Activated naive CD8-positive, alpha-beta T cell treated with anti-CD3 and anti-CD28 coated beads for 36 hours (primary cell): ENCODE results near the gene ANXA7. TPM values are rescaled to one million over a fixed set of nuclear protein-coding genes. Genes with fewer than 3 reads are reported as not detected.
"Not testable (repeated sequence)": the region's sequence is repeated elsewhere in the genome, so short reads cannot be mapped to it uniquely, and the experiment has no call there.

ENCODE experiments used
- DNase-seq: peaks from one replicate; pipeline ENCODE4 v3.0.0; 2021
- H3K27ac Mint-ChIP-seq: one replicate; pipeline ENCODE4 v1.8.0; 2022; ENCODE audit warnings: mild to moderate bottlenecking, moderate library complexity, mixed read lengths
- H3K27me3 Mint-ChIP-seq: one replicate; pipeline ENCODE4 v1.8.0; 2022; ENCODE audit warnings: mild to moderate bottlenecking, mixed read lengths
- H3K36me3 Mint-ChIP-seq: one replicate; pipeline ENCODE4 v1.8.0; 2021; ENCODE audit warnings: mild to moderate bottlenecking, mixed read lengths
- H3K4me1 Mint-ChIP-seq: one replicate; pipeline ENCODE4 v1.8.0; 2021; ENCODE audit warnings: mixed read lengths
- H3K4me3 Mint-ChIP-seq: one replicate; pipeline ENCODE4 v1.8.0; 2022; ENCODE audit warnings: mild to moderate bottlenecking, moderate library complexity, mixed read lengths
- H3K9me3 Mint-ChIP-seq: one replicate; pipeline ENCODE4 v1.8.0; 2022; ENCODE audit warnings: mixed read lengths
- total RNA-seq, 2 experiments: library from RNA; stranded (reverse); gene quantifications; one replicate each; pipeline ENCODE4 v1.2.3, GENCODE V29; 2021

ANXA7 gene
- total RNA-seq, 2 experiments from 2014 or later, result 120 to 126 TPM

DNA sequence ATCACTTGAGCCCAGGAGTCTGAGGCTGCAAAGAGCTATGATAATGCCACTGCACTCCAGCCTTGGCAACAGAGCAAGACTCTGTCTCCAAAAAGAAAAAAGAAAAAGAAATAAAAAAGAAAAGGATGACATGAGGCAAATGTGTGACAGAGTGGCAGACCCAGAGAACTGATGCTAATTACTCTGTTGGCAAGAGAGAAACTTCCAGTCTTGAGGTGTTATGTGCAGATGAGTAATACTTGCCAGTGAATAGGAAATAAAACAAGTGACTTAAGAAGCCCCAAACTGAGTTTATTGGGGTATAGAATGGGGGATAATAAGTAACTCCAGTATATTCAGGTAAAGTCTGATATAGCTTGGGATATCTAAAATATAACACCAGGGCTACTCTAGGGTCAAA lies 9.5 kb upstream of the ANXA7 start:
- Mint-ChIP-seq H3K36me3 (peaks cover 23% of the 10 kb centered on the region), H3K27me3 (no peaks in the 10 kb centered on the region), H3K4me3 (no peak overlapping the region), H3K27ac (peak overlapping the region; percentile 57), H3K4me1 (peaks cover 9% of the 10 kb centered on the region), H3K9me3 (no peaks in the 10 kb centered on the region)
- DNase-seq, result no peak

DNA sequence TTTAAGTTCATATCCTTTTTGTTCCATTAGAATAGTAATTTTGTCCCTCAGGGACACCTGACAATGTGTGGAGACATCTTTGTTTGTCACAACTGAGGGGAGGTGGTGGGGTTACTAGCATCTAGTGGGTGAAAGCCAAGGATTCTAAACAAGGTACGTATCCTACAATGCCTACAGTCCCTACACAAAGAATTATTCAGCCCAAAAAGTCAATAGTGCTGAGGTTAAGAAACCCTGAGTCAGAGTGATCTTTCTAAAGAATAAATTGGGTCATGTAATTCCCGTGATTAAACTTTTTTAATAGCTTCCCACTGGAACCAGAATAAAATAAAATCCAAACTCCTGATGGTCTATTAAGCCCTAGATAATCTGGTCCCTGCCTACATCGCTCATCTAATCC lies 2.7 kb upstream of the ANXA7 start:
- no peak overlapping the region for H3K4me3 Mint-ChIP-seq
- peaks cover 17% of the 10 kb centered on the region for H3K4me1 Mint-ChIP-seq
- peaks cover 9% of the 10 kb centered on the region for H3K36me3 Mint-ChIP-seq
- no peak for DNase-seq
- H3K9me3 Mint-ChIP-seq, result no peaks in the 10 kb centered on the region
- peaks cover 5% of the 10 kb centered on the region for H3K27me3 Mint-ChIP-seq
- no peak overlapping the region for H3K27ac Mint-ChIP-seq

DNA sequence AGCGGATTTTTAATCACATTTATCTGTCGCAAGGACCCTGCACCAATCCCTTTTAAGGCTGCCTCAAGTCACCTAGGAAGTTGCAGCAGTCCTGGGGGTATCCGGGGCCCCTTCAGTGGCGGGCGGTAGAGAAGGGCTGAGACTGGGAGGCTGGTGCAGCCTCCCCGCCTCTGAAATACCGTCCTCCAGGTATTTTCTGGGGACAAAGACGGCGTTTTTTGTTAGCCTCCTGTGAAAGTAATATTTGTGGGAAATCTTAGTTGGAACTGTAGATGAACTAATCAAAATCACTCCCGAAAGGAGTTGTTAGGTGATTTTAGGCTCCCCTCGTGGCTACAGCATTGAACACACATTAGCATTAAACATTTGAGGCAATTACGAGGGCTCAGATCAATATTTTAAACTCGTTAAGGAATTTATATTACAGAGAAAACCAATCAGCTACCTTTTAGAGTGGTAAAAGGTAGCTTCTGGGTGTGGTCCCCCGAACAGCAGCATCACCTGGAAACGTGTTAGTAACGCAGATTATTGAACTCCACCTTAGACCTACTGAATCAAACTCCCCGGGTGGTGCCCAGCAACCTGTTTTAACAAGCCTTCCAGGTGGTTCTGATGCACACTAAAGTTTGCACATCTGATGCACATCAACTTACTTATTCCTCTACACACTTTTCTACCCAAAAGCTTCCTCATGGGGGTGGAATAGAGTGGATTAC lies 530 bp upstream of the ANXA7 start:
- no peaks in the 10 kb centered on the region for H3K9me3 Mint-ChIP-seq
- peaks cover 22% of the 10 kb centered on the region for H3K36me3 Mint-ChIP-seq
- H3K4me3 Mint-ChIP-seq, result peak overlapping the region; percentile 86
- H3K27me3 Mint-ChIP-seq, result peaks cover 5% of the 10 kb centered on the region
- peak overlapping the region; percentile 79 for H3K27ac Mint-ChIP-seq
- peaks cover 31% of the 10 kb centered on the region for H3K4me1 Mint-ChIP-seq
- DNase-seq, result no peak

DNA sequence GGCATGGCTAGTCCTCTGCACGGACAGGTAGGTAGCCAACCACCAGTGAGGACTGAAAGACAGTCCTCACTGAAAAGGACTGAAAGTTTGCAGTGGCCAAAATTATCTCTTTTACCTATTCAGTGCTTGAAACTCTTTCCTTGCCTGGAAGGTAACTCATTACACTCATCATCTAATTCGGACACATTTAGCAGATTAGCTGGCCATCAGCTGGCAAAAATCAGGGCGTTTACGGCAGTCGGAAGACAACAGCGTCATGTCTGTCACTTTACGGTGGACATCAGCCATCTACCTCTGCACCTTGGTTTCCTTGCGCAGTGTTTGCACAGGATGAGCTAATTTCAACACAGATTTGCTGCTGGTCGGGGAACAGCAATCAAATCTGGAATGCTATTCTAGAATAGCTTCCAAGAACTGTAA lies 740 bp downstream of the ANXA7 start:
- Mint-ChIP-seq H3K4me1 (peaks cover 39% of the 10 kb centered on the region), H3K36me3 (peaks cover 23% of the 10 kb centered on the region), H3K27me3 (peaks cover 5% of the 10 kb centered on the region), H3K27ac (peak overlapping the region; percentile 87), H3K4me3 (peak overlapping the region; percentile 86), H3K9me3 (no peaks in the 10 kb centered on the region)
- peak; percentile 40 for DNase-seq

DNA sequence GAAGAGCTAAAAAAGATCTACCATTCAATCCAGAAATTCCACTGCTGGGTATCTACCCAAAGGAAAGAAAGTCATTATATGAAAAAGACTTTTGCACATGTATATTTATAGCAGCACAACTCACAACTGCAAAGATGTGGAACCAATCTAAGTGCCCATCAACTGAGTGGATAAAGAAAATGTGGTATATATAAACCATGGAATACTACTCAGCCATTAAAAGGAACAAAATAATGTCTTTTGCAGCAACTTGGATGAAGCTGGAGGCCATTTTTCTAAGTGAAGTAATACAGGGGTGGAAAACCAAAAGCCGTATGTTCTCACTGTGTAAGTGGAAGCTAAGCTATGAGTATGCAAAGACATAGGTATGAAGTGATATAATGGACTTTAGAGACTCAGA lies 3.0 kb downstream of the ANXA7 start:
- Mint-ChIP-seq H3K4me3 (no peak overlapping the region), H3K4me1 (peaks cover 50% of the 10 kb centered on the region)

DNA sequence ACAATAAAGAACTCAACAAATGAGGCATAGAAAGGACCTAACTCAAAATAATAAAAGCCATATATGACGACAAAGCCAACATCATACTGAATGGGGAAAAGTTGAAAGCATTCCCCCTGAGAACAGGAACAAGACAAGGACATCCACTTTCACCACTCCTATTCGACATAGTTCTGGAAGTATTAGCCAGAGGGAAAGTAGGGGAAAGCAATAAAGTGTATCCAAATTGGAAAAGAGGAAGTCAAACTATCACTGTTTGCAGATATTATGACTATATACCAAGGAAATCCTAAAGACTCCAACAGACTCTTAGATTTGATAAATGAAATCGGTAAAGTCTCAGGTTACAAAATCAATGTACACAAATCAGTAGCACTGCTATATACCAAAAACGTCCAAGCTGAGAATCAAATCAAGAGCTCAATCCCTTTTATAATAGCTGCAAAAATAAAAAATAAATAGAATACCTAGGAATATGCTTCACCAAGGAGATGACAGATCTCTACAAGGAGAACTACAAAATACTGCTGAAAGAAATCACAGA lies 4.8 kb downstream of the ANXA7 start:
- Mint-ChIP-seq H3K9me3 (no peaks in the 10 kb centered on the region), H3K27ac (no peak overlapping the region), H3K4me3 (no peak overlapping the region), H3K27me3 (no peaks in the 10 kb centered on the region), H3K36me3 (peaks cover 30% of the 10 kb centered on the region), H3K4me1 (peaks cover 49% of the 10 kb centered on the region)
- DNase-seq, result no peak

More for the DNA sequence above, 3.0 kb downstream of the ANXA7 start:
- Mint-ChIP-seq H3K36me3 (peaks cover 30% of the 10 kb centered on the region), H3K27me3 (peaks cover 5% of the 10 kb centered on the region), H3K27ac (no peak overlapping the region), H3K9me3 (no peaks in the 10 kb centered on the region)
- DNase-seq, result no peak

DNA sequence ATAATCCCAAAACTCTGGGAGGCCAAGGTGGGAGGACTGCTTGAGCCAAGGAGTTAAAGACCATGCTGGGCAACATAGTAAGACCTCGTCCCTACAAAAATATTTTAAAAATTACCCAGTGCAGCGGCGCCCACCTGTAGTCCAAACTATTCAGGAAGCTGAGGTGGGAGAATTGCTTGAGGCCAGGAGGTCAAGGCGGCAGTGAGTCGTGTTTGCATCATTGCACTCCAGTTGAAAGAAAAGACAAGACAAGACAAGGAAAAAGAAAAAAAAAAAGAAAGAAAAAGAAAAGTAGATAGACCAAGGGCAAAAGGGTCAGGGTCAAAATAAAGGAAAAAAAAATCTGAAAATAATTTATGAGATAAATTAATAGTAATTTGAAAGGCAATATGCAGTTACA lies 5.8 kb downstream of the ANXA7 start:
- Mint-ChIP-seq H3K36me3 (peaks cover 31% of the 10 kb centered on the region), H3K27ac (no peak overlapping the region), H3K27me3 (no peaks in the 10 kb centered on the region), H3K9me3 (no peaks in the 10 kb centered on the region), H3K4me3 (no peak overlapping the region), H3K4me1 (peaks cover 57% of the 10 kb centered on the region)
- DNase-seq, result no peak

DNA sequence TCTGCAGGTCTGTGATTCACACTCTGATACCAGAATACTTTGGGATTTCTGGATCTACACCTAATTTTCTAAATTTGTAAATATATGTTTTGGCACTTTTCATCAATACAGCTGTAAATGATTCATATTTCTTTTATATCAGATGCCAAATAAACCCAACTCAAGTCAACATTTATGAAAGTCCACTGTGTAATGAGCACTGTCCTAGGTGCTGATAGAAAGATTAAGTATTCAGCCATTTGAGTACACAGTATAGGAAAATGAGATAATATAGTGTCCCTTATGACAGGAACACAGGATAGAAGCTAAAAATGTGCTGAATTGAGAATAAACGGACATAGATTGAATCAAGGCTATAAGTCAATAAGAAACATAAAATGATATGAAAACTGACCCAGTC lies 6.4 kb downstream of the ANXA7 start:
- H3K4me1 Mint-ChIP-seq, result peaks cover 58% of the 10 kb centered on the region
- peaks cover 28% of the 10 kb centered on the region for H3K36me3 Mint-ChIP-seq
- no peak overlapping the region for H3K4me3 Mint-ChIP-seq
- no peaks in the 10 kb centered on the region for H3K27me3 Mint-ChIP-seq
- no peaks in the 10 kb centered on the region for H3K9me3 Mint-ChIP-seq
- DNase-seq, result no peak
- H3K27ac Mint-ChIP-seq, result no peak overlapping the region

DNA sequence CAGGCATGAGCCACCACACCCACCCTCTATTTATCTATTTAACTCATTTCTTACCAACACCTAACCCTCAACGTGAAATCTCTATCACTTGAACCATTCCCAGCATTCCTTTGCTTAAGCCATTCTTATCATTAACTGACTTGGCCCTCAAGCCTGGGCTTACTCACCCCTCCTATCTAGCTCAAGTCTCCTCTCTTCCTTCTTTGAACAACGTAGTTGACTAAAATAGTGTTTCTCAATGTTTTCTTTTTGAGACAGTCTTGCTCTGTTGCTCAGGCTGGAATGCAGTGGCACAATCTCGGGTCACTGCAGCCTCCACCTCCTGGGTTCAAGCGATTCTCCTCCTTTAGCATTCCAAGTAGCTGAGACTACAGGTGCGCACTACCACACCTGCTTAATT lies 7.0 kb downstream of the ANXA7 start:
- no peaks in the 10 kb centered on the region for H3K9me3 Mint-ChIP-seq
- H3K27ac Mint-ChIP-seq, result no peak overlapping the region
- peaks cover 25% of the 10 kb centered on the region for H3K36me3 Mint-ChIP-seq

DNA sequence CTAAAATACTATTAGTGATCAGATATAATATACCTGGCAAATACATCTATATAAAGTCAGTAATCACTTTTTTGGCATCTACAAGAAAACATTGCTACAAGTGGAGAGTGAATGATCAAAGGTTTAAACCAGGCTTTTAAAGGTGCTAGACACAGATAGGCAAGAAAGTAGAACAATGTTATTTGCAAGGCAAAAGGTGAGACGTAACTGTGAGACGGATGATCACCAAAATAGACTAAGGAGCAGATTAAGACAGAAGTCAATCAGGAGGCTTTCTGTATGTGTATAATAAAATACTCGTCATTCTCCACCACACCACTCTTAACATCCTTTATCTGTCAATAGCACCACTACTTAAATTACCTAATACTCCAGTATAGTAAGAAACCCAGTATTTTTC lies 8.3 kb downstream of the ANXA7 start:
- Mint-ChIP-seq H3K4me3 (no peak overlapping the region), H3K9me3 (no peaks in the 10 kb centered on the region), H3K36me3 (peaks cover 22% of the 10 kb centered on the region), H3K27me3 (no peaks in the 10 kb centered on the region), H3K4me1 (peaks cover 52% of the 10 kb centered on the region), H3K27ac (no peak overlapping the region)
- DNase-seq, result no peak

More for the DNA sequence above, 7.0 kb downstream of the ANXA7 start:
- Mint-ChIP-seq H3K4me3 (no peak overlapping the region), H3K4me1 (peaks cover 55% of the 10 kb centered on the region), H3K27me3 (no peaks in the 10 kb centered on the region)
- no peak for DNase-seq

DNA sequence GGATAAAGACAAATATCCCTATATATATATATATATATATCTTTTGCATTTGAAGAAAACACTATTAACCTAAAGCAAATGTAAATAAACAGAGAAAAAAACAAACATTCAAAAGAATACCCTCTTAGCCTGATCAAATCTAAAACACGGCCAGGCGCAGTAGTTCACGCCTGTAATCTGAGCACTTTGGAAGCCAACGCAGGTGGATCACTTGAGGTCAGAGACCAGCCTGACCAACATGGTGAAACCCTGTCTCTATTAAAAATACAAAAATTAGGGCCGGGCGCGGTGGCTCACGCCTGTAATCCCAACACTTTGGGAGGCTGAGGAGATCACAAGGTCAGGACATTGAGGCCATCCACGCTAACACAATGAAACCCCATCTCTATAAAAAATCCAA lies 9.2 kb downstream of the ANXA7 start:
- no peak for DNase-seq
- Mint-ChIP-seq H3K4me1 (peaks cover 45% of the 10 kb centered on the region), H3K36me3 (peaks cover 17% of the 10 kb centered on the region), H3K4me3 (no peak overlapping the region), H3K9me3 (no peaks in the 10 kb centered on the region), H3K27ac (no peak overlapping the region), H3K27me3 (no peaks in the 10 kb centered on the region)

DNA sequence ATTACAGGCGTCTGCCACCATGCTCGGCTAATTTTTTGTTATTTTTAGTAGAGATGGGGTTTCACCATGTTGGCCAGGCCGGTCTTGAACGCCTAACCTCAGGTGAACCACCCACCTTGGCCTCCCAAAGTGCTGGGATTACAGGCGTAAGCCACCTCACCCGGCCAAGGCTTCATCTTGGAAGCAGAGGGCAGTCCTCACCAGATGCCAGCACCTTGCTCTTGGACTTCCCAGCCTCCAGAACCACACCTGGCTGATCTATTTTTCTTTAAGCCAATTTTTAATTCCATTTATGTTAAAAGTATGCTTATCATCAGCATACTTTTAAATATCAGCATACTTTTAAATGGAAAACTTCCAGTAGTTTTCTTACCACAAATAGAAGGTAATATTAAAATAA lies 12.2 kb downstream of the ANXA7 start:
- Mint-ChIP-seq H3K4me1 (peaks cover 27% of the 10 kb centered on the region), H3K27me3 (no peaks in the 10 kb centered on the region), H3K4me3 (no peak overlapping the region), H3K36me3 (peaks cover 13% of the 10 kb centered on the region), H3K9me3 (no peaks in the 10 kb centered on the region), H3K27ac (no peak overlapping the region)
- no peak for DNase-seq

DNA sequence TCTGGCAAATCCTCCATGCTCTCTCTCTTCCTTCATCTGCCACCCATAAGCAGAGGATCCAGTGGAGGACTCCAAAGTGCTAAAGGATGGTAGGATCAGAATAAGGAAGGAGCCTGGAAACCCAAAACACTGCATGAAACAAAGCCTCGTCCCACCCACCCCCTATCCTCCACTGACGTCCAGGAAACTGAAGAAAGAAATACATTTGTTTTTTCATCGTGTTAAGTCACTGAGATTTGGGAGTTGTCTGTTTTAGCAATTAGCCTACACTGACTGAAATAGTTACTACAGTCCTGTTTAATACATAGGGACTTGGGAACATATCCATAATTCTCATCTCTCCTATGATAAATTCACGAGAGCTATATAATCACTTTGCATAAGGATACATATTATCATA lies 14.8 kb downstream of the ANXA7 start:
- Mint-ChIP-seq H3K36me3 (peaks cover 29% of the 10 kb centered on the region), H3K27me3 (no peaks in the 10 kb centered on the region), H3K4me1 (peaks cover 12% of the 10 kb centered on the region), H3K9me3 (no peaks in the 10 kb centered on the region), H3K4me3 (no peak overlapping the region), H3K27ac (no peak overlapping the region)
- DNase-seq, result no peak

DNA sequence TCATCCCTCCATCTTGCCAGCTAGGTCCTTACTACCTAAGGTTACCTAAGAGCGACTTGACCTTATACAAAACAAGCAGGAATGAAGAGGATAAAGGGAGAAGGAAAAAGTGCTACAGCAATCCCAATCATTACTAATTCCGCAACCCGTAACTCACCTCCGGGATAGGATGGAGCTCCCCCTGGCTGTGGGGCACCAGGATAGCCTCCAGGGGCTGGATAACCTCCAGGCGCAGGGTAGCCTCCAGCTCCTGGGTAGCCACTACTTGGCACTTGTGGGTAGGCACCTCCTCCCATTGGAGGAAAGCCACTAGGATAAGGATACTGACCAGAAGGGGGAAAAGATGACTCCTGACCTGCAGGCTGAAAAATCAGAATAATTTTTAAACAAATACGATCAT lies 15.8 kb downstream of the ANXA7 start:
- Mint-ChIP-seq H3K4me3 (no peak overlapping the region), H3K27me3 (no peaks in the 10 kb centered on the region), H3K9me3 (peaks cover 1% of the 10 kb centered on the region), H3K36me3 (peaks cover 34% of the 10 kb centered on the region), H3K27ac (no peak overlapping the region), H3K4me1 (peaks cover 4% of the 10 kb centered on the region)
- no peak for DNase-seq

DNA sequence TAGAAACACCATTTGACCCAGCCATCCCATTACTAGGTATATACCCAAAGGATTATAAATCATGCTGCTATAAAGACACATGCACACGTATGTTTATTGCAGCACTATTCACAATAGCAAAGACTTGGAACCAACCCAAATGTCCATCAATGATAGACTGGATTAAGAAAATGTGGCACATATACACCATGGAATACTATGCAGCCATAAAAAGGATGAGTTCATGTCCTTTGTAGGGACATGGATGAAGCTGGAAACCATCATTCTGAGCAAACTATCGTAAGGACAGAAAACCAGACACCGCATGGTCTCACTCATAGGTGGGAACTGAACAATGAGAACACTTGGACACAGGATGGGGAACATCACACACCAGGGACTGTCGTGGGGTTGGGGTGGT lies 19.5 kb downstream of the ANXA7 start:
- not testable (repeated sequence) for DNase-seq, H3K27me3 Mint-ChIP-seq, H3K4me3 Mint-ChIP-seq, H3K27ac Mint-ChIP-seq, H3K4me1 Mint-ChIP-seq, H3K9me3 Mint-ChIP-seq
- peaks cover 45% of the 10 kb centered on the region for H3K36me3 Mint-ChIP-seq

DNA sequence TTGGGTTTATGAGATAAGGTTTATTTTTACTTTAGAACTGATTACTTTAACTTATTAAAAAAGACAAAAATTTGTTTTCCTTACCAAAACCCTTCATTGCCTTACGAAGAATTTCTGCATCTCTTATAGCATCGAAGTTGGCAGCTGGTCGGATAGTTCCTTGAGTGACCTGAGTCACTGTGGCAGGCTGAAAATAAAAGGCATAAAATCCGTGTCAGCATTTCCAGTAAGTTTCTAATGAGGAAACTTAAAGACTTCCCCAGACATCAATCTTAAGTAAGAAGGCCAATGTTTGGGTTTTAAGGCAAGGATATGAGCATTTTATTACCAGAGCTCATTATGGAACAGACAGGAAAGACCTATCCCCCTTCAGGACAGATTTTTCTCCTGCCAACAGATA lies 25.6 kb downstream of the ANXA7 start:
- DNase-seq, result no peak
- peaks cover 2% of the 10 kb centered on the region for H3K4me1 Mint-ChIP-seq
- H3K36me3 Mint-ChIP-seq, result peaks cover 30% of the 10 kb centered on the region
- H3K27ac Mint-ChIP-seq, result peak overlapping the region; percentile 29
- H3K4me3 Mint-ChIP-seq, result no peak overlapping the region
- no peaks in the 10 kb centered on the region for H3K27me3 Mint-ChIP-seq
- no peaks in the 10 kb centered on the region for H3K9me3 Mint-ChIP-seq
